ENCODE measurements around the gene TAF1B.

The TAF1B gene

DNA sequence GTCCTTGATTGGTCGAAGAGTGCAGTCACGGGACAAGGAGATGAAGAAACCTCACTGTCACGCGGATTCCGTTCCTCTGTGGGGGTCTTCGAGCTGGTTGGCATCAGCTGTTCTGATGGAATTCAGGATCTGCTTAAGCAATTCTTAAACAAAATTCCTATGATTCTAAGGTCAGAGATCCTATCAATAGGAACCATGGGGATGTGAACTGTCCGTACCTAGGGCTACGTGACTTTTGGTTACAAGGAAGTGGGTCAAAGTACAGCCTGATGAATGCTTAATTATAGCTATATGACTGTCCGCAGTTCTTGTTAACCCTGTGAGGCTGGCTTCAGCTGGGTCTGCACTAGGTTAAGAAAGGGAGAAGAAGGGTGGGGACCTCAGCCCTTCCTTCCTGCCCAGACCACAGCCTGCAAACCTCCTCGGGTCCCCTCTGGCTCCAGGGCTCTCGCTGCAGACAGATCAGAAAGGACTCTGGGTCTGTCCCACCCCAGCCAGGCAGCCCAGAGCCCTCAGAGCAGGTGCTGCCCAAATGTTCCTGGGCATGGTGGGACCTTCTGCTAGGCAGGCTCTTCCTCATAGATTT is 44.2 kb upstream of the TAF1B start:
- no peak overlapping the region for H3K4me3 ChIP-seq (ENCODE audit: low read length)
- no peak for DNase-seq (ENCODE audit: low read depth)
- TF ChIP-seq, protein P1, sequence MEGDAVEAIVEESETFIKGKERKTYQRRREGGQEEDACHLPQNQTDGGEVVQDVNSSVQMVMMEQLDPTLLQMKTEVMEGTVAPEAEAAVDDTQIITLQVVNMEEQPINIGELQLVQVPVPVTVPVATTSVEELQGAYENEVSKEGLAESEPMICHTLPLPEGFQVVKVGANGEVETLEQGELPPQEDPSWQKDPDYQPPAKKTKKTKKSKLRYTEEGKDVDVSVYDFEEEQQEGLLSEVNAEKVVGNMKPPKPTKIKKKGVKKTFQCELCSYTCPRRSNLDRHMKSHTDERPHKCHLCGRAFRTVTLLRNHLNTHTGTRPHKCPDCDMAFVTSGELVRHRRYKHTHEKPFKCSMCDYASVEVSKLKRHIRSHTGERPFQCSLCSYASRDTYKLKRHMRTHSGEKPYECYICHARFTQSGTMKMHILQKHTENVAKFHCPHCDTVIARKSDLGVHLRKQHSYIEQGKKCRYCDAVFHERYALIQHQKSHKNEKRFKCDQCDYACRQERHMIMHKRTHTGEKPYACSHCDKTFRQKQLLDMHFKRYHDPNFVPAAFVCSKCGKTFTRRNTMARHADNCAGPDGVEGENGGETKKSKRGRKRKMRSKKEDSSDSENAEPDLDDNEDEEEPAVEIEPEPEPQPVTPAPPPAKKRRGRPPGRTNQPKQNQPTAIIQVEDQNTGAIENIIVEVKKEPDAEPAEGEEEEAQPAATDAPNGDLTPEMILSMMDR (conservative IDR thresholded peaks at IDR 0.05; ENCODE audit: low read length), result no peak

DNA sequence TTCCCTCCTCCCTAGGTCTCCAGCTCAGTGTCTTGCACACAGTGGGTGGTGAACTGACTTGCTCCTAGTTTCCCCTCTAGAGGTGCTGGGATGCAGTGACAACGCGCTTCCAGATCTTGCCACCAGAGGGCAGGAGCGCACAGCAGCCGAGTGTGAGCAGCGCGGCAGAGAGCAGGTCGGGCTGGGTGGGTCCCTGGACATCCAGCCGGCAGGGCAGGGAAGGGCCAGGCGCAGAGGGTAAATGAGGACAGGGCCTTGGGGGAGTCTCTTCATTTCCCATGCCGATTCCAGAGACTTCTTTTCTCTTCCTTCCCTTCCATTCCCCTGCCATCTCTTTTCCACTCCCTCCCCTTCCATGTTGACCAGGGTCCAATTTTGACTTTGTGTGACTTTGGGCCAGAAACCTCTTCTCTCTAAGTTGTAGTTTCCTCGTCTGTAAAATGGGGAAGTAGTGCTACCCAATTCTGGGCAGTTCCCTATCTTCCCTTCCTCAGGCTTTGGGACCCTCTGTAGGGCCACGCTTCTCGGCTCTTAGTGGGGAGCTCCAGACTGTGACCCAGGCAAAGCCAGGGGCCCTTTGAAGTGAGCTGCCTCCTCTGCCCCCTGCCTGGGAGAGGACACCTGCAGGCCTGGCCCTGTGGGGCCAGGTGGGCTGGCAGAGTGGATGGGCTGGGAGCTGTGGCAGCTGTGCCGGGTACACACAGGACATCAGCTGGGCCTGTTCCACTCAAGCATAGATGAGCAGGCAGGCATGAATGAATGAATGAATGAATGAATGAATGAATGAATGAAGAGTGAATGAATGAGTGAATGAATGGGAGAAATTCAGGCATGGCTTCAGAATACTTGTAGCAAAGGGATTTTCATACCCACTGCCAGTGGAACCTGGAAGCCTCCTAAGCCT is 43.3 kb upstream of the TAF1B start:
- TF ChIP-seq, protein P1 (conservative IDR thresholded peaks at IDR 0.05; ENCODE audit: low read length), result peak; percentile 98
- H3K4me3 ChIP-seq (ENCODE audit: low read length), result no peak overlapping the region
- peak; percentile 66 for DNase-seq (ENCODE audit: low read depth)

DNA sequence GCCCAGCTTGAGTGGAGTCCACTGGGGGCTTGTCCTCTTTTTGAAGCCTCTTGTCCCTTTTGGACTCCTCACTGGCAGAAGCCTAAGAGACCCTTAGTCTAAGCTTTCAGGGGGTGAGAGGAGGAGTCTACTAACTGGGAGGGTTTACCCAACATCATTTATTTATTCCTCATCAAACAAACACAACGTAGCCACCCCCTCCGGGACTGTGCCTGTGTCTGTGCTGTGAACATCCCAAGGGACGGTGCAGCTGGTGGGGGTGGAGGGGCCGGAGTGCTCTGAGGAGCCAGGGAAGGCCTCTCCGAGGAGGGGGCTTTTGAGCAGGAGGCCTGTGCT is 42.7 kb upstream of the TAF1B start:
- DNase-seq (ENCODE audit: low read depth), result no peak
- TF ChIP-seq, protein P1 (conservative IDR thresholded peaks at IDR 0.05; ENCODE audit: low read length), result no peak
- no peak overlapping the region for H3K4me3 ChIP-seq (ENCODE audit: low read length)

DNA sequence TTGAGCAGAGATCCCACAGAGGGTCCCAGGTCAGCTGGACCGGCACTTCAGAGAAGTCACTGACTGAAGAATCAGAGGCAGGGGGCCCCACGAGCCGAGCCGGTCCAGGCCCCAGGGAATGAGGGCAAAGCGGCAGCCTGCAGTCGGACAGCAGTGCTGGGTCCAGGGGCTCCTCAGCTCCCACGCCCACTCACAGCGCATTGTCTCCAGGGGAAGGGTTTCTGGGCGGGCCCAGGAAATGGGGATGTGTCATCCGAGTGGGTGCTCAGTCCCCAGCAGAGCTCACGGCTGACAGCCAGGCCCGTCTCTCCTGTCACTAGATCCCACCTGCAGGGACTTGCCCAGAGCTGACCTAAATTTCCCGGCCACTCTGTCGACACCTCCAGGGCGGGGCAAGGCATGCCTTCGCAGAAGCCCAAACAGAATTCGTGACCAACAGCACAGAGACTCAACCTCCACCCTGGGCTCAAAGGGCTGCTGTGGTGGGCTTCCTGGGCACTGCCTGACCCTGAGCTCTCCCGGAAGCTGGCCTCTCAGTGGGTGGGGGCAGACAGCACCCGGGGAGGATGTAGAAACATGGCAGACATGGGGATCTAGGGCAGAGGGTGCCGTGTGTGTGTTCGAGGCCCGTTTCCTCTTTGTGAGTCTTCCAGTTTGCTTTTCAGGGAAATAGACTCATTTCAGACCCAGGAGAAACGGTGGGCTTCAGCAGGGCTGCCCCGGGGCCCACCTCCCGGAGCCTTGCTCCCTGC is 42.1 kb upstream of the TAF1B start:
- TF ChIP-seq, protein P1 (conservative IDR thresholded peaks at IDR 0.05; ENCODE audit: low read length), result no peak
- no peak overlapping the region for H3K4me3 ChIP-seq (ENCODE audit: low read length)
- peak; percentile 35 for DNase-seq (ENCODE audit: low read depth)

- TF ChIP-seq, protein P1 (conservative IDR thresholded peaks at IDR 0.05; ENCODE audit: low read length), result no peak
- H3K4me3 ChIP-seq (ENCODE audit: low read length), result no peak overlapping the region
- no peak for DNase-seq (ENCODE audit: low read depth)
Observed at GRCh38 chr2:9802576-9802993, 40.7 kb upstream of the TAF1B start.

- peak; percentile 15 for DNase-seq (ENCODE audit: low read depth)
- H3K4me3 ChIP-seq (ENCODE audit: low read length), result no peak overlapping the region
- TF ChIP-seq, protein P1 (conservative IDR thresholded peaks at IDR 0.05; ENCODE audit: low read length), result no peak
Observed at GRCh38 chr2:9803023-9803805, 40.1 kb upstream of the TAF1B start.
